ENCODE measurements around the gene KANSL3. TPM values are rescaled to one million over a fixed set of nuclear protein-coding genes. Genes with fewer than 3 reads are reported as not detected.
"Not testable (repeated sequence)": the region's sequence is repeated elsewhere in the genome, so short reads cannot be mapped to it uniquely, and the experiment has no call there.

The KANSL3 gene
- total and polyA plus RNA-seq, 2 donors (not counting 1 experiment from before 2014, with no cell fraction given): 22.2 to 56.9 TPM

GRCh38 chr2:96669539-96670215 lies 31.6 kb upstream of the KANSL3 start:
- Histone ChIP-seq H3K9me3 (ENCODE audit: control extremely low read depth in 1 of 3, control insufficient read depth in 2 of 3, insufficient read depth in 1 of 3, low read length in 2 of 3) (no peaks in the 10 kb centered on the region), H3K36me3 (replicated peaks in 1 of 2; ENCODE audit: control extremely low read depth in 1 of 2, control insufficient read depth in 1 of 2, extremely low read depth in 1 of 2, insufficient read depth in 2 of 2, low read length in 1 of 2) (no peaks in the 10 kb centered on the region), H4K20me1 (ENCODE audit: control insufficient read depth, insufficient read depth, low read length, poor library complexity, severe bottlenecking) (no peaks in the 10 kb centered on the region), H3K27ac (ENCODE audit: low read length in 2 of 2) (no peak overlapping the region), H3K27me3 (replicated peaks in 1 of 4; ENCODE audit: control extremely low read depth in 1 of 4, control insufficient read depth in 3 of 4, insufficient read depth in 4 of 4, low read length in 3 of 4) (no peaks in the 10 kb centered on the region), H3K4me2 (replicated peaks; ENCODE audit: low read depth, low read length, poor library complexity, severe bottlenecking) (no peak overlapping the region), H3K9ac (ENCODE audit: low read length) (no peak overlapping the region), H3K4me1 (ENCODE audit: control insufficient read depth in 2 of 2, insufficient read depth in 2 of 2, low read length in 2 of 2) (no peaks in the 10 kb centered on the region), H3K79me2 (ENCODE audit: control insufficient read depth, insufficient read depth, low read length) (no peaks in the 10 kb centered on the region), H3K4me3 (ENCODE audit: control extremely low read depth in 1 of 5, extremely low read depth in 1 of 5, insufficient read depth in 1 of 5, low read depth in 2 of 5, low read length in 4 of 5) (no peak overlapping the region), H2AFZ (ENCODE audit: insufficient read depth, low read depth, low read length, poor library complexity, severe bottlenecking) (no peak overlapping the region)
- intact Hi-C loops (cut with micrococcal nuclease): no loop called here
- Mint-ChIP-seq H3K27me3 (peaks cover 3% of the 10 kb centered on the region), H3K4me3 (no peak overlapping the region), H3K27ac (no peak overlapping the region), H3K4me1 (no peaks in the 10 kb centered on the region), H3K9me3 (ENCODE audit: insufficient read depth) (no peaks in the 10 kb centered on the region)
- ATAC-seq (ENCODE audit: low read depth): no peak
- 96% methylated on average over 11 of the region's 15 CpGs for WGBS (ENCODE audit: insufficient coverage)
- DNase-seq: no peak
- POLR2A ChIA-PET: no interaction called here
- TF ChIP-seq, protein P1, sequence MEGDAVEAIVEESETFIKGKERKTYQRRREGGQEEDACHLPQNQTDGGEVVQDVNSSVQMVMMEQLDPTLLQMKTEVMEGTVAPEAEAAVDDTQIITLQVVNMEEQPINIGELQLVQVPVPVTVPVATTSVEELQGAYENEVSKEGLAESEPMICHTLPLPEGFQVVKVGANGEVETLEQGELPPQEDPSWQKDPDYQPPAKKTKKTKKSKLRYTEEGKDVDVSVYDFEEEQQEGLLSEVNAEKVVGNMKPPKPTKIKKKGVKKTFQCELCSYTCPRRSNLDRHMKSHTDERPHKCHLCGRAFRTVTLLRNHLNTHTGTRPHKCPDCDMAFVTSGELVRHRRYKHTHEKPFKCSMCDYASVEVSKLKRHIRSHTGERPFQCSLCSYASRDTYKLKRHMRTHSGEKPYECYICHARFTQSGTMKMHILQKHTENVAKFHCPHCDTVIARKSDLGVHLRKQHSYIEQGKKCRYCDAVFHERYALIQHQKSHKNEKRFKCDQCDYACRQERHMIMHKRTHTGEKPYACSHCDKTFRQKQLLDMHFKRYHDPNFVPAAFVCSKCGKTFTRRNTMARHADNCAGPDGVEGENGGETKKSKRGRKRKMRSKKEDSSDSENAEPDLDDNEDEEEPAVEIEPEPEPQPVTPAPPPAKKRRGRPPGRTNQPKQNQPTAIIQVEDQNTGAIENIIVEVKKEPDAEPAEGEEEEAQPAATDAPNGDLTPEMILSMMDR (IDR thresholded peaks at IDR 0.05): no peak
- no peak for TF ChIP-seq EZH2 (IDR thresholded peaks at IDR 0.05; ENCODE audit: borderline replicate concordance, insufficient read depth, low read depth, low read length, poor library complexity, severe bottlenecking)
- CTCF ChIA-PET: no interaction called here

- H3K9ac ChIP-seq (ENCODE audit: low read length): no peak overlapping the region
- intact Hi-C loops (cut with micrococcal nuclease): no loop called here
- TF ChIP-seq, protein P1 (IDR thresholded peaks at IDR 0.05): no peak
- TF ChIP-seq EZH2 (IDR thresholded peaks at IDR 0.05; ENCODE audit: borderline replicate concordance, insufficient read depth, low read depth, low read length, poor library complexity, severe bottlenecking): no peak
- POLR2A ChIA-PET: interaction anchor here (0.7 kb wide), 1 partner anchor 52 kb away, joined by 4 read pairs; no protein-coding TSS in a partner anchor
- 81% methylated on average over 8 of the region's 11 CpGs for WGBS (ENCODE audit: insufficient coverage)
- no peaks in the 10 kb centered on the region for H3K36me3 ChIP-seq (replicated peaks in 1 of 2; ENCODE audit: control extremely low read depth in 1 of 2, control insufficient read depth in 1 of 2, extremely low read depth in 1 of 2, insufficient read depth in 2 of 2, low read length in 1 of 2)
- Mint-ChIP-seq H3K27ac (no peak overlapping the region), H3K4me3 (no peak overlapping the region), H3K27me3 (peaks cover 3% of the 10 kb centered on the region), H3K4me1 (no peaks in the 10 kb centered on the region), H3K9me3 (ENCODE audit: insufficient read depth) (no peaks in the 10 kb centered on the region)
- CTCF ChIA-PET: no interaction called here
- H3K27me3 ChIP-seq (replicated peaks in 1 of 4; ENCODE audit: control extremely low read depth in 1 of 4, control insufficient read depth in 3 of 4, insufficient read depth in 4 of 4, low read length in 3 of 4): no peaks in the 10 kb centered on the region
- H3K4me3 ChIP-seq (ENCODE audit: control extremely low read depth in 1 of 5, extremely low read depth in 1 of 5, insufficient read depth in 1 of 5, low read depth in 2 of 5, low read length in 4 of 5): no peak overlapping the region
- H3K9me3 ChIP-seq (ENCODE audit: control extremely low read depth in 1 of 3, control insufficient read depth in 2 of 3, insufficient read depth in 1 of 3, low read length in 2 of 3): peaks cover 0 to 2% (median 0%) of the 10 kb centered on the region in 3 donors
- H4K20me1 ChIP-seq (ENCODE audit: control insufficient read depth, insufficient read depth, low read length, poor library complexity, severe bottlenecking): no peaks in the 10 kb centered on the region
- H3K4me1 ChIP-seq (ENCODE audit: control insufficient read depth in 2 of 2, insufficient read depth in 2 of 2, low read length in 2 of 2): no peaks in the 10 kb centered on the region
- H3K27ac ChIP-seq (ENCODE audit: low read length in 2 of 2): no peak overlapping the region
- H2AFZ ChIP-seq (ENCODE audit: insufficient read depth, low read depth, low read length, poor library complexity, severe bottlenecking): no peak overlapping the region
- ATAC-seq (ENCODE audit: low read depth) (no peak), DNase-seq (no peak)
- no peak overlapping the region for H3K4me2 ChIP-seq (replicated peaks; ENCODE audit: low read depth, low read length, poor library complexity, severe bottlenecking)
- H3K79me2 ChIP-seq (ENCODE audit: control insufficient read depth, insufficient read depth, low read length): no peaks in the 10 kb centered on the region
Measured at GRCh38 chr2:96668771-96669170, 30.7 kb upstream of the KANSL3 start.

DNA sequence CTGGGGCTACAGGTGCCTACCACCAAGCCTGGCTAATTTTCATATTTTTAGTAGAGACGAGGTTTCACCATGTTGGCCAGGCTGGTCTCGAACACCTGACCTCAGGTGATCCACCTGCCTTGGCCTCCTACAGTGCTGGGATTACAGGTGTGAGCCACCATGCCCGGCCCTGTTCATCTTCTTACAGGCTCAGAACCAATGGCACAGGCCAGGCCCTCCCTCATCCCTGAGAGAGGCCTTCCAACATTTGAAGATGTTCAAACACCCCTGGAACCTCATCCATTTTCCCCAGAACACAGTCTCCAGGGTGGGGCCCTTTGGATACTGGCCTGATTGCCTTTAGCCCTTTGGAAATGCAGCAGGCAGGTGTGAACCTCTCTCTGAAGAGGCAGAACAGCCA lies 27.6 kb upstream of the KANSL3 start:
- ATAC-seq (ENCODE audit: low read depth); H3K27me3 Mint-ChIP-seq; H3K9me3 Mint-ChIP-seq (ENCODE audit: insufficient read depth); H4K20me1 ChIP-seq (ENCODE audit: control insufficient read depth, insufficient read depth, low read length, poor library complexity, severe bottlenecking); intact Hi-C loops (cut with micrococcal nuclease); DNase-seq; H3K27ac Mint-ChIP-seq; H3K27ac ChIP-seq (ENCODE audit: low read length in 2 of 2); H3K4me3 Mint-ChIP-seq; POLR2A ChIA-PET; H3K4me1 Mint-ChIP-seq; H3K79me2 ChIP-seq (ENCODE audit: control insufficient read depth, insufficient read depth, low read length); H3K4me1 ChIP-seq (ENCODE audit: control insufficient read depth in 2 of 2, insufficient read depth in 2 of 2, low read length in 2 of 2); H3K9me3 ChIP-seq (ENCODE audit: control extremely low read depth in 1 of 3, control insufficient read depth in 2 of 3, insufficient read depth in 1 of 3, low read length in 2 of 3); H3K4me3 ChIP-seq (ENCODE audit: control extremely low read depth in 1 of 5, extremely low read depth in 1 of 5, insufficient read depth in 1 of 5, low read depth in 2 of 5, low read length in 4 of 5); H3K27me3 ChIP-seq (replicated peaks in 1 of 4; ENCODE audit: control extremely low read depth in 1 of 4, control insufficient read depth in 3 of 4, insufficient read depth in 4 of 4, low read length in 3 of 4); H3K9ac ChIP-seq (ENCODE audit: low read length); H2AFZ ChIP-seq (ENCODE audit: insufficient read depth, low read depth, low read length, poor library complexity, severe bottlenecking); H3K4me2 ChIP-seq (replicated peaks; ENCODE audit: low read depth, low read length, poor library complexity, severe bottlenecking); H3K36me3 ChIP-seq (replicated peaks in 1 of 2; ENCODE audit: control extremely low read depth in 1 of 2, control insufficient read depth in 1 of 2, extremely low read depth in 1 of 2, insufficient read depth in 2 of 2, low read length in 1 of 2): not testable (repeated sequence)
- CTCF ChIA-PET: interaction anchor here (1.0 kb wide), 1 partner anchor 98 kb away, joined by 3 read pairs; no protein-coding TSS in a partner anchor
- 92% methylated on average over 3 of the region's 3 CpGs for WGBS (ENCODE audit: insufficient coverage)
